ENCODE measurements around the gene DLGAP1.

DLGAP1 gene

DNA sequence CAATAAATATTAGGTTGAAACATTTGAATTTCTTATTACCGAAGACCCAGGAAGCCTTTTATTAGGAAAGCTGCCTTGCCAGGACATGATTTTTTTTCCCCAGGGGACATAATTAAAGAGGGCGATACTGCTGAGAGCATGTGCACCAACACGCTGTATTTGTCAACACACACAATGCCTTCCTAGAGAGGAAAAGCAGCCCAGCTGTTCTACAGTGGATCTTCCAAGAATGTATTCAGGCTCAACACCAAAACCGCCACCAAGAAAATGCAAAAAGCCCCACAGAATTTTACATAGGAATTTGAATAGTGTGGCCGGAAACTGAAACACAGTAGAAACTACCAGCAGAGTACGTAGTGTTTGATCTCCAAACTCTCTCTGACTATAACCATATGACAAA lies 320.4 kb downstream of the DLGAP1 start:
- Histone ChIP-seq H3K4me3 (ENCODE audit: low read depth, low read length, poor library complexity, severe bottlenecking) (no peak overlapping the region), H3K4me1 (ENCODE audit: insufficient read depth, low read length, severe bottlenecking) (no peaks in the 10 kb centered on the region), H4K20me1 (ENCODE audit: insufficient read depth, low read length) (no peaks in the 10 kb centered on the region), H3K4me2 (ENCODE audit: low read length) (no peak overlapping the region), H2AFZ (ENCODE audit: low read length) (no peak overlapping the region), H3K27me3 (ENCODE audit: insufficient read depth, low read length) (no peaks in the 10 kb centered on the region), H3K9me3 (ENCODE audit: low read length) (no peaks in the 10 kb centered on the region), H3K9me2 (ENCODE audit: low read depth, low read length) (no peaks in the 10 kb centered on the region), H3K79me2 (ENCODE audit: insufficient read depth, low read length) (no peaks in the 10 kb centered on the region), H3K9ac (ENCODE audit: low read length) (no peak overlapping the region), H3F3A (ENCODE audit: insufficient read depth, low read length) (no peaks in the 10 kb centered on the region), H3K36me3 (ENCODE audit: insufficient read depth, low read length) (no peaks in the 10 kb centered on the region), H3K27ac (ENCODE audit: low read depth, low read length, poor library complexity, severe bottlenecking) (no peak overlapping the region)
- TF ChIP-seq EZH2 (IDR thresholded peaks at IDR 0.05; ENCODE audit: borderline replicate concordance, low read length): no peak
- TF ChIP-seq, protein P1, sequence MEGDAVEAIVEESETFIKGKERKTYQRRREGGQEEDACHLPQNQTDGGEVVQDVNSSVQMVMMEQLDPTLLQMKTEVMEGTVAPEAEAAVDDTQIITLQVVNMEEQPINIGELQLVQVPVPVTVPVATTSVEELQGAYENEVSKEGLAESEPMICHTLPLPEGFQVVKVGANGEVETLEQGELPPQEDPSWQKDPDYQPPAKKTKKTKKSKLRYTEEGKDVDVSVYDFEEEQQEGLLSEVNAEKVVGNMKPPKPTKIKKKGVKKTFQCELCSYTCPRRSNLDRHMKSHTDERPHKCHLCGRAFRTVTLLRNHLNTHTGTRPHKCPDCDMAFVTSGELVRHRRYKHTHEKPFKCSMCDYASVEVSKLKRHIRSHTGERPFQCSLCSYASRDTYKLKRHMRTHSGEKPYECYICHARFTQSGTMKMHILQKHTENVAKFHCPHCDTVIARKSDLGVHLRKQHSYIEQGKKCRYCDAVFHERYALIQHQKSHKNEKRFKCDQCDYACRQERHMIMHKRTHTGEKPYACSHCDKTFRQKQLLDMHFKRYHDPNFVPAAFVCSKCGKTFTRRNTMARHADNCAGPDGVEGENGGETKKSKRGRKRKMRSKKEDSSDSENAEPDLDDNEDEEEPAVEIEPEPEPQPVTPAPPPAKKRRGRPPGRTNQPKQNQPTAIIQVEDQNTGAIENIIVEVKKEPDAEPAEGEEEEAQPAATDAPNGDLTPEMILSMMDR (IDR thresholded peaks at IDR 0.05; ENCODE audit: low read length): no peak

DNA sequence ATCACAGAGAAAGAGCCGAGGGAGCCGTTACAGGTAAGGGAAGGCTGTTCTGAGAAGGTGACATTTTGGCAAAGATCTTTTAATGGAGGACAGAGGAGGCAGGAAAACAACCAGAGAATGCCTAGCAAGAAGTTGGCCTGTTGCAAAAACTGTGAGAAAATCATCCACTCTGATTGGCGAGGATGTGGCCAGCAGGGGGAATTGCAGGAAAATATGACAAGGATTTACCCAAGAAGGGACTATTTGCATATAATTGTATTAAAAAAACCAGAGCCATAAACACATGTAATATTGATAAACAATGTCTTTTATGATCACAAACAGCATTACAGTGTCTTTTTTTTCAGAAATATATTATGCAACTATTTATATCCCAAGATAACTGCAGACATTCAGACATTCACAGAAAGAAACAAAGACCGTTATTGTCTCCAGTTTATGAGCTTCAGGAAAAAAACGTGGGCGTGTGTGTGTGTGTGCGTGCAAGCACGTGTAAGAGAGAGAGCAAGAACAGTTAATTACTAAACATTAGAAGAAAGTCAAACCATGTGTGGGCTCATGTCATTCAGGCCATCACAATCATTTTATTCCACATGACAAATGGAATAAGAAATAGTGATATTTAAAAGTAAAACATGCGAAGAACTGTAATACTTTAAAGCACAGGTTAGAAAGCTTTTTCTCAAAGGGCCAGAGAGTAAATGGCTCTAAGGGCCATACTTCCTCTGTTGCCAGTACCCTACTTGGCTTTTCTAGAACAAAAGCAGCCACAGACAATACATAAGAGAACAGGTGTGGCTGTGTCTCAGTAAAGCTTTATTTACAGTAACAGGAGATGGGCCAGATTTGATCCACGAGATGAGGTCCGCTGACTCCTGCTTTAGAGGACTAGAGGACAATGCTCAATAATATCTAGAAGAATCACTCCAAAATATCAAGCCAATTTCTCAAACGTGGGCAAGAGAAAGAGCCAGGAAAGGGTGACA lies 324.1 kb downstream of the DLGAP1 start:
- TF ChIP-seq, protein P1 (IDR thresholded peaks at IDR 0.05; ENCODE audit: low read length): no peak
- no peak for TF ChIP-seq EZH2 (IDR thresholded peaks at IDR 0.05; ENCODE audit: borderline replicate concordance, low read length)
- no peaks in the 10 kb centered on the region for H3K4me1 ChIP-seq (ENCODE audit: insufficient read depth, low read length, severe bottlenecking)
- no peaks in the 10 kb centered on the region for H4K20me1 ChIP-seq (ENCODE audit: insufficient read depth, low read length)

DNA sequence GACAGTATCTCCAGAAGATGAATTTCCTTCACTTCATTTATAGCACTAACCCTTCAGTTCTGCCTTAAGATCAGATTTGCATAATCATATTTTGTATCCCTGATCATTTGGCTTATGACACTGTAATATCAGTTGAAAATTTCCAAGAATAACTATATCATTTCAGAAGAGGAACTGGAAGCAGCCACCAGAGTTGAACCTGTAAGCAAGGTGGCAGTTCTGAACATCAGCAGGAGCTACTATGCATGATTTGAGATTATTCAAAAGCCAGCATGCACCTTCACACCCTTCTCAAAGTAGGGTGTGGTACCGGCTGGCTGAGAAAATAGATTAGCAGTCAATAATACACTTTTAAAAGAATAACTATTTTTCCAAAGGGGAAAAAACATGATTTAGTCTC lies 328.2 kb downstream of the DLGAP1 start:
- Histone ChIP-seq H3K27me3 (ENCODE audit: insufficient read depth, low read length) (no peaks in the 10 kb centered on the region), H3K36me3 (ENCODE audit: insufficient read depth, low read length) (no peaks in the 10 kb centered on the region), H3K9me2 (ENCODE audit: low read depth, low read length) (no peaks in the 10 kb centered on the region), H2AFZ (ENCODE audit: low read length) (no peak overlapping the region), H3K9me3 (ENCODE audit: low read length) (no peaks in the 10 kb centered on the region), H3K79me2 (ENCODE audit: insufficient read depth, low read length) (no peaks in the 10 kb centered on the region), H3F3A (ENCODE audit: insufficient read depth, low read length) (no peaks in the 10 kb centered on the region), H3K4me3 (ENCODE audit: low read depth, low read length, poor library complexity, severe bottlenecking) (no peak overlapping the region), H4K20me1 (ENCODE audit: insufficient read depth, low read length) (no peaks in the 10 kb centered on the region), H3K4me1 (ENCODE audit: insufficient read depth, low read length, severe bottlenecking) (no peaks in the 10 kb centered on the region), H3K9ac (ENCODE audit: low read length) (no peak overlapping the region), H3K27ac (ENCODE audit: low read depth, low read length, poor library complexity, severe bottlenecking) (no peak overlapping the region), H3K4me2 (ENCODE audit: low read length) (no peak overlapping the region)
- no peak for TF ChIP-seq EZH2 (IDR thresholded peaks at IDR 0.05; ENCODE audit: borderline replicate concordance, low read length)
- TF ChIP-seq, protein P1 (IDR thresholded peaks at IDR 0.05; ENCODE audit: low read length): no peak

More for the DNA sequence above, 324.1 kb downstream of the DLGAP1 start:
- H3K4me2 ChIP-seq (ENCODE audit: low read length): no peak overlapping the region
- no peak overlapping the region for H3K4me3 ChIP-seq (ENCODE audit: low read depth, low read length, poor library complexity, severe bottlenecking)
- H3F3A ChIP-seq (ENCODE audit: insufficient read depth, low read length): no peaks in the 10 kb centered on the region
- H3K36me3 ChIP-seq (ENCODE audit: insufficient read depth, low read length): no peaks in the 10 kb centered on the region
- H3K9me2 ChIP-seq (ENCODE audit: low read depth, low read length): no peaks in the 10 kb centered on the region
- no peak overlapping the region for H3K27ac ChIP-seq (ENCODE audit: low read depth, low read length, poor library complexity, severe bottlenecking)
- H3K9ac ChIP-seq (ENCODE audit: low read length): no peak overlapping the region
- no peaks in the 10 kb centered on the region for H3K27me3 ChIP-seq (ENCODE audit: insufficient read depth, low read length)
- H3K79me2 ChIP-seq (ENCODE audit: insufficient read depth, low read length): no peaks in the 10 kb centered on the region
- H2AFZ ChIP-seq (ENCODE audit: low read length): no peak overlapping the region
- H3K9me3 ChIP-seq (ENCODE audit: low read length): no peaks in the 10 kb centered on the region

All from OCI-LY1 (cell line).